ENCODE data around the gene TFEB. TPM values are rescaled to one million over a fixed set of nuclear protein-coding genes. Genes with fewer than 3 reads are reported as not detected.

The TFEB gene
- total RNA-seq, 1 donor from 2014 or later: 40.3 TPM

GRCh38 chr6:41774841-41775240 is 39.4 kb upstream of the TFEB start:
- intact Hi-C loops (cut with DNase I): no loop called here
- no peaks in the 10 kb centered on the region for H3K9me3 ChIP-seq
- TF ChIP-seq CTCF (IDR thresholded peaks at IDR 0.05): no peak
- DNase-seq (no peak), ATAC-seq (no peak)
- H3K36me3 ChIP-seq: peaks cover 61% of the 10 kb centered on the region
- no peaks in the 10 kb centered on the region for H3K27me3 ChIP-seq
- H3K27ac ChIP-seq: no peak overlapping the region
- H3K4me3 ChIP-seq: no peak overlapping the region
- H3K4me1 ChIP-seq: peaks cover 9% of the 10 kb centered on the region

GRCh38 chr6:41771058-41771983 is 35.9 kb upstream of the TFEB start:
- peaks cover 28% of the 10 kb centered on the region for H3K4me1 ChIP-seq
- intact Hi-C loops (cut with DNase I): no loop called here
- no peak overlapping the region for H3K4me3 ChIP-seq
- H3K9me3 ChIP-seq: no peaks in the 10 kb centered on the region
- H3K27me3 ChIP-seq: no peaks in the 10 kb centered on the region
- ATAC-seq: no peak
- H3K36me3 ChIP-seq: peaks cover 56% of the 10 kb centered on the region
- peak; percentile 59 for DNase-seq
- no peak for TF ChIP-seq CTCF (IDR thresholded peaks at IDR 0.05)
- H3K27ac ChIP-seq: no peak overlapping the region

GRCh38 chr6:41770381-41771057 is 35.1 kb upstream of the TFEB start:
- H3K4me1 ChIP-seq: peaks cover 31% of the 10 kb centered on the region
- DNase-seq (peak; percentile 58), ATAC-seq (no peak)
- TF ChIP-seq CTCF (IDR thresholded peaks at IDR 0.05): no peak
- H3K9me3 ChIP-seq: no peaks in the 10 kb centered on the region
- H3K27ac ChIP-seq: no peak overlapping the region
- no peaks in the 10 kb centered on the region for H3K27me3 ChIP-seq
- intact Hi-C loops (cut with DNase I): no loop called here
- no peak overlapping the region for H3K4me3 ChIP-seq
- peaks cover 50% of the 10 kb centered on the region for H3K36me3 ChIP-seq

- intact Hi-C loops (cut with DNase I): no loop called here
- peaks cover 39% of the 10 kb centered on the region for H3K36me3 ChIP-seq
These were observed 34.0 kb upstream of the TFEB start for GRCh38 chr6:41769376-41769775.

More at GRCh38 chr6:41769376-41769775, 34.0 kb upstream of the TFEB start:
- Histone ChIP-seq H3K27me3 (no peaks in the 10 kb centered on the region), H3K27ac (peak overlapping the region; percentile 73), H3K9me3 (no peaks in the 10 kb centered on the region), H3K4me1 (peaks cover 31% of the 10 kb centered on the region), H3K4me3 (no peak overlapping the region)
- no peak for TF ChIP-seq CTCF (IDR thresholded peaks at IDR 0.05)
- DNase-seq (peak; percentile 45), ATAC-seq (no peak)
